GM13977 (cell line): Measurements from ENCODE around the gene IMPG2.

ENCODE experiments used
- DNase-seq: peaks from one replicate; pipeline ENCODE4 v3.0.0; 2012; ENCODE audit warnings: low spot score
- CTCF ChIP-seq: IDR thresholded peaks from 2 replicates; pipeline ENCODE4 v1.5.1; 2012; ENCODE audit warnings: mild to moderate bottlenecking, control low read depth; ENCODE audit not compliant: insufficient read depth; ENCODE audit errors: extremely low read depth, missing control alignments
- in situ Hi-C: fragments of 300-500 bp; cut with MboI; formaldehyde crosslinking; loops from one replicate; pipeline ENCODE4 v1.12.0; 2022; ENCODE audit warnings: low sequenced_read_pairs, low pct_unique_long_range_greater_than_20kb, mixed read lengths, inconsistent platforms; ENCODE audit not compliant: unreplicated experiment

The IMPG2 gene

GRCh38 chr3:101181801-101182200 lies 138.6 kb downstream of the IMPG2 start:
- TF ChIP-seq CTCF, result no peak
- DNase-seq, result no peak
- in situ Hi-C loops, result no loop called here

- no peak for TF ChIP-seq CTCF
- no peak for DNase-seq
- in situ Hi-C loops, result no loop called here
Measured at GRCh38 chr3:101179637-101180036, 140.7 kb downstream of the IMPG2 start.

- DNase-seq, result no peak
- no peak for TF ChIP-seq CTCF
- in situ Hi-C loops, result no loop called here
Measured at GRCh38 chr3:101177577-101177976, 142.8 kb downstream of the IMPG2 start.
